MCF 10A (cell line): ENCODE data around the gene TCF7. TPM values are rescaled to one million over a fixed set of nuclear protein-coding genes. Genes with fewer than 3 reads are reported as not detected.

Experiments
- BruUV-seq: library from RNA; stranded (reverse); fragments of 400-500 nt; replicated peaks from 2 replicates; lab custom pipeline; 2021; lab: Mats Ljungman, UMichigan
- CTCF ChIA-PET: fragments of 300-600 bp; sonication (Branson Sonifier 250); formaldehyde crosslinking; extraction: SDS; loops from one replicate; lab custom pipeline; 2021; ENCODE audit warnings: antibody characterized with exemption, inconsistent platforms; lab: Yijun Ruan, JAX
- POLR2A ChIA-PET: fragments of 300-600, 350-650 bp; sonication (Branson Sonifier 250); formaldehyde crosslinking; extraction: SDS; loops from one replicate; lab custom pipeline; 2020; ENCODE audit warnings: antibody characterized with exemption, inconsistent platforms; lab: Yijun Ruan, JAX
- DNase-seq: peaks from one replicate; pipeline ENCODE4 v3.0.0-alpha.2; 2018; ENCODE audit not compliant: unreplicated experiment
- H3K27ac Mint-ChIP-seq: one replicate; pipeline ENCODE4 v1.8.0; 2022; ENCODE audit warnings: mild to moderate bottlenecking, low read depth, mixed read lengths; ENCODE audit not compliant: unreplicated experiment
- H3K27me3 Mint-ChIP-seq: one replicate; pipeline ENCODE4 v1.8.0; 2022; ENCODE audit warnings: mixed read lengths; ENCODE audit not compliant: insufficient read depth, unreplicated experiment
- H3K36me3 Mint-ChIP-seq: one replicate; pipeline ENCODE4 v1.8.0; 2022; ENCODE audit warnings: mild to moderate bottlenecking, moderate library complexity, mixed read lengths; ENCODE audit not compliant: insufficient read depth, unreplicated experiment
- H3K4me1 Mint-ChIP-seq: one replicate; pipeline ENCODE4 v1.8.0; 2022; ENCODE audit warnings: mixed read lengths; ENCODE audit not compliant: insufficient read depth, unreplicated experiment
- H3K4me3 Mint-ChIP-seq: one replicate; pipeline ENCODE4 v1.8.0; 2022; ENCODE audit warnings: mild to moderate bottlenecking, moderate library complexity, mixed read lengths; ENCODE audit not compliant: unreplicated experiment
- H3K9me3 Mint-ChIP-seq: one replicate; pipeline ENCODE4 v1.8.0; 2022; ENCODE audit warnings: mixed read lengths; ENCODE audit not compliant: unreplicated experiment
- intact Hi-C: fragments of 100-400 bp; cut with micrococcal nuclease; formaldehyde crosslinking; loops from 2 replicates; pipeline ENCODE4 v1.14.1; 2022
- total RNA-seq: library from RNA; stranded (reverse); gene quantifications from 2 replicates; pipeline ENCODE4 v1.2.3, GENCODE V29; 2022
- TF ChIP-seq, protein P1 (sequence below): fragments of 200-600 bp; IDR thresholded peaks from one replicate; pipeline ENCODE4 v1.8.0; 2022; ENCODE audit warnings: antibody characterized with exemption, mild to moderate bottlenecking; ENCODE audit not compliant: unreplicated experiment

The TCF7 gene
- total RNA-seq, 1 experiment from 2014 or later, result 0.42 TPM

DNA sequence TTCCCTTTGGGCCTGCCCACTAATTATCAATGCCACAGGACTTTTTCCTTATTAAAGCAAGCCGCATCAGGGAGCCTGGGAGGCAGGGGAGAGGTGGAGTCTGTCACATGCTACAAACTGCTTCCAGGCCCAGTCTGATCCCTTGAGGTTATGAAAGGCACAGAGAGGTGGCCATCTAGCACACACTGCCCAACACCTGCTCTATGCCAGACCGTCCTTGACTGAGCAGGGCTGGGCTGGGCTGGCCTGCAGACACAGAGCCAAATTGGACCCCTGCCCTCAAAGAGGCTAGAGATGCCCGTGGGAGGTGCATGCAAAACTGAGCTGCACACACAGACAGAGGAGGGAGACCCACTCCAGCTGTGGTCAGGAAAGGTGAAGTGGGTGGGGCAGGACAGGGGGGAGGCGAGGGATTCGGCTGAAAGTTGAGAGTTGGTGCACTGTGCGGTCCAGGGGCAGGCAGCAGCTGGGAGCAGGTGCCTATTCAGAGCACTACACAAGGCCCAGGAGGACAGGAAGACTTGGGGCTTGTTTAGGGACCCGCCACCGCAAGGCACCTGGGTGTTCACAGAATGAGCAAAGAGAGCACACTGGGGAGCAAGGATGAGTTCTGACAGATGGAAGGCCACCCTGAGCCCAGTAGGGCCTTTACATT is 36.4 kb upstream of the TCF7 start:
- TF ChIP-seq, protein P1, sequence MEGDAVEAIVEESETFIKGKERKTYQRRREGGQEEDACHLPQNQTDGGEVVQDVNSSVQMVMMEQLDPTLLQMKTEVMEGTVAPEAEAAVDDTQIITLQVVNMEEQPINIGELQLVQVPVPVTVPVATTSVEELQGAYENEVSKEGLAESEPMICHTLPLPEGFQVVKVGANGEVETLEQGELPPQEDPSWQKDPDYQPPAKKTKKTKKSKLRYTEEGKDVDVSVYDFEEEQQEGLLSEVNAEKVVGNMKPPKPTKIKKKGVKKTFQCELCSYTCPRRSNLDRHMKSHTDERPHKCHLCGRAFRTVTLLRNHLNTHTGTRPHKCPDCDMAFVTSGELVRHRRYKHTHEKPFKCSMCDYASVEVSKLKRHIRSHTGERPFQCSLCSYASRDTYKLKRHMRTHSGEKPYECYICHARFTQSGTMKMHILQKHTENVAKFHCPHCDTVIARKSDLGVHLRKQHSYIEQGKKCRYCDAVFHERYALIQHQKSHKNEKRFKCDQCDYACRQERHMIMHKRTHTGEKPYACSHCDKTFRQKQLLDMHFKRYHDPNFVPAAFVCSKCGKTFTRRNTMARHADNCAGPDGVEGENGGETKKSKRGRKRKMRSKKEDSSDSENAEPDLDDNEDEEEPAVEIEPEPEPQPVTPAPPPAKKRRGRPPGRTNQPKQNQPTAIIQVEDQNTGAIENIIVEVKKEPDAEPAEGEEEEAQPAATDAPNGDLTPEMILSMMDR, result no peak
- Mint-ChIP-seq H3K9me3 (no peaks in the 10 kb centered on the region), H3K4me3 (no peak overlapping the region), H3K27ac (no peak overlapping the region), H3K4me1 (no peaks in the 10 kb centered on the region), H3K36me3 (no peaks in the 10 kb centered on the region), H3K27me3 (no peaks in the 10 kb centered on the region)
- ChIA-PET POLR2A (interaction anchor here (1.0 to 1.1 kb wide), 2 partner anchors 19 to 72 kb away, joined by 3 read pairs; no protein-coding TSS in a partner anchor), CTCF (interaction anchor here (0.7 to 2.2 kb wide), 5 partner anchors 10 to 62 kb away, joined by 3 to 8 read pairs (median 4); no protein-coding TSS in a partner anchor)
- DNase-seq, result no peak
- BruUV-seq, result no TSS peak
- intact Hi-C loops, result no loop called here

DNA sequence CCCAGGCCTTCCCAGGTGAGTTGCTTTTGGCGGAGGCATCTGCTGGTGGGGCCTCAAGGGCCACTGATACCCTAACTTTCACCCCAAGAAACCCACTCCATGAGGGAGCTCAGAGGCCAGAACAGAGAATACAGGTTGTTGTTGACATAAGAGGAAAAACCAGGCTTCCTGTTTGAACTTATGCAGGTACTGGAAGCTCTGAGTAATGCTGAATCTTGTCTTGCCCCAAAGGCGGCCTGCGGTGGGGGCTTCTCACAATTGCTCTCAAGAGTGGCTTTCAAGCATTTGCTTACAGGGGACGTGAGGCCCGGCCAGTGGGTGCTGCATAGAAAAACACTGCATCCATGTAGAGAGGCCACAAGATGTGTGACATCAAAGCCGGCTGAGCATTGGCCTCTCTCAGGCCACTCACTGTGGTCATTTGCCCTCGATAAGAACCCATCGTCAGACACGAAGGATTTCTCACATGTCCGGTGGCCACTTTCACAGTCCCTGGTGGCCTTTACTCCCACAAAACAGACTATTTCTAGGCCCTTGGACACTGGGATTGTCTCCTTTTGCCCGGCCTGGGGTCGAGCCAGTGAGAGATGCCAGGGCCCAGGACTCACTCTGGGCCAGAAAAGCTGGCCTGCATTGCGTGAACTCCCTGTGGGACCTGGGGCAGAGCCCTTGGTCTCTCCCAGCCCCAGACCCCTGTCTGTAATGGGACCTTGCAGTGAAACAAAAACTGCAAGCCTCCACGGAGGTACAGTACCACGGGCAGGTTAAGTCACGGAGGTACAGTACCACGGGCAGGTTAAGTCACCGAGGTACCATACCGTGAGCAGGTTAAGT is 34.5 kb upstream of the TCF7 start:
- intact Hi-C loops, result no loop called here
- Mint-ChIP-seq H3K36me3 (peaks cover 3% of the 10 kb centered on the region), H3K4me3 (no peak overlapping the region), H3K27me3 (no peaks in the 10 kb centered on the region), H3K4me1 (no peaks in the 10 kb centered on the region), H3K27ac (no peak overlapping the region), H3K9me3 (no peaks in the 10 kb centered on the region)
- ChIA-PET POLR2A (interaction anchor here (0.8 kb wide), 1 partner anchor 59 kb away, joined by 4 read pairs; no protein-coding TSS in a partner anchor), CTCF (interaction anchor here (0.6 to 0.9 kb wide), 2 partner anchors 40 to 200 kb away, joined by 3 read pairs; no protein-coding TSS in a partner anchor)
- TF ChIP-seq, protein P1, result no peak
- no peak for DNase-seq
- no TSS peak for BruUV-seq

DNA sequence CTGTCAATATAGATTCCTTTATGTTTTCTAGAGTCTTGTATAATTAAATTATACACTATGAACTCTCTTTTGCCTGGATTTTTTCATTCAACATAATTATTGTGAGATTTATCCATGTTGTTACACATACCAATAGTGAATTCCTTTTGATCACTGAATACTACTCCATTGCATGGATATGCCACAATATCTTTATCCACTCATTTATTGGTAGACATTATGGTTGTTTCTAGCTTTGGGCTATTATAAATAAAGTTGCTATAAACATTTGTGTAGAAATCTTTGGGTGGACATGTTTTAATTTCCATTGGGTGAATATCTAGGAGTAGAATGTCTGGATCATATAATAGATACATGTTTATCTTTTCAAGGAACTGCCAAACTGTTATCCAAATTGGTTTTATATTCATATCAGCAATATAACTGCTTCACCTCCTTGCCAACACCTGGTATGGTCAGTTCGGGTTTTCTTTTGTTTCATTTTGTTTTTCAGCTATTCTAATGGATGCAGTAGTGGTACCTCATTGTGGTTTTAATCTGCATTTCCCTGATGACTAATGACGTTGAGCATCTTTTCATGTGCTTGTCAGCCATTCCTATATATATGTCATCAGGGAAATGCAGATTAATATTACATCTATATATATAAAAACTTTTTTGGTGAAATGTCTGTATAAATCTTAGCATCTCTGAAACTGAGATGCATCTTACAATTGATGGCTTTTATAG is 32.1 kb upstream of the TCF7 start:
- H3K9me3 Mint-ChIP-seq, result no peaks in the 10 kb centered on the region
- no peaks in the 10 kb centered on the region for H3K4me1 Mint-ChIP-seq
- no TSS peak for BruUV-seq
- TF ChIP-seq, protein P1, result no peak
- no peak overlapping the region for H3K4me3 Mint-ChIP-seq
- peaks cover 6% of the 10 kb centered on the region for H3K36me3 Mint-ChIP-seq
- no peaks in the 10 kb centered on the region for H3K27me3 Mint-ChIP-seq
- ChIA-PET CTCF (interaction anchor here (0.6 to 1.8 kb wide), 3 partner anchors 22 to 61 kb away, joined by 3 to 5 read pairs (median 4); no protein-coding TSS in a partner anchor), POLR2A (interaction anchor here (0.7 kb wide), 1 partner anchor 33 kb away, joined by 3 read pairs; no protein-coding TSS in a partner anchor)
- intact Hi-C loops, result no loop called here
- no peak overlapping the region for H3K27ac Mint-ChIP-seq
- no peak for DNase-seq
